ENCODE measurements around the gene TMEM30A.

DNA sequence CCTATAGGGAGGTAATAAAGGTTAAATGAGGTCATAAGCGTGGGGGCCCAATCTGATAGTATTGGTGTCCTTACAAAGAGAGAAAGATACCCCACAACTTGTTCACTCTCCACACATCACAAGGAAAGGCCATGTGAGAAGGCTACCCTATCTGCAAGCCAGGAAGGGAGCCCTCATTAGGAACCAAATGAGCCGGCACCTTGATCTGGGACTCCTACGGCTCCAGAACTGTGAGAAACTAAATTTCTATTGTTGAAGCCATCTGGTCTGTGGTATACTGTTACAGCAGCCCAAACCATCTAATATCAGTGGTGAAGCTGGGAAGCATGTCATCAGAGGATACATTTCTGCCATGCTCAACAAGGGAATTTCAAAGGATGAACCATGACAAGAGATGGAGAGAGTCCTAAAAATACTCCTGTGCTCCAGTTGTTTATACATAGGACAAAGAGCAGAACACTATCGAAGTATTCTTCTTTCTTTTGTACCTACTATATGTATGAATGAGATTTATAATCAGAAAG lies 51.4 kb downstream of the TMEM30A start:
- TF ChIP-seq, protein P1, sequence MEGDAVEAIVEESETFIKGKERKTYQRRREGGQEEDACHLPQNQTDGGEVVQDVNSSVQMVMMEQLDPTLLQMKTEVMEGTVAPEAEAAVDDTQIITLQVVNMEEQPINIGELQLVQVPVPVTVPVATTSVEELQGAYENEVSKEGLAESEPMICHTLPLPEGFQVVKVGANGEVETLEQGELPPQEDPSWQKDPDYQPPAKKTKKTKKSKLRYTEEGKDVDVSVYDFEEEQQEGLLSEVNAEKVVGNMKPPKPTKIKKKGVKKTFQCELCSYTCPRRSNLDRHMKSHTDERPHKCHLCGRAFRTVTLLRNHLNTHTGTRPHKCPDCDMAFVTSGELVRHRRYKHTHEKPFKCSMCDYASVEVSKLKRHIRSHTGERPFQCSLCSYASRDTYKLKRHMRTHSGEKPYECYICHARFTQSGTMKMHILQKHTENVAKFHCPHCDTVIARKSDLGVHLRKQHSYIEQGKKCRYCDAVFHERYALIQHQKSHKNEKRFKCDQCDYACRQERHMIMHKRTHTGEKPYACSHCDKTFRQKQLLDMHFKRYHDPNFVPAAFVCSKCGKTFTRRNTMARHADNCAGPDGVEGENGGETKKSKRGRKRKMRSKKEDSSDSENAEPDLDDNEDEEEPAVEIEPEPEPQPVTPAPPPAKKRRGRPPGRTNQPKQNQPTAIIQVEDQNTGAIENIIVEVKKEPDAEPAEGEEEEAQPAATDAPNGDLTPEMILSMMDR (IDR thresholded peaks at IDR 0.05), result no peak
- no peak for TF ChIP-seq POLR2A (IDR thresholded peaks at IDR 0.05)
